Fibroblast of villous mesenchyme (primary cell): ENCODE results near the gene EFEMP1. TPM values are rescaled to one million over a fixed set of nuclear protein-coding genes. Genes with fewer than 3 reads are reported as not detected.

ENCODE experiments used
- DNase-seq: peaks from one replicate; pipeline ENCODE4 v3.0.0-alpha.2; 2010; ENCODE audit warnings: low read depth
- H3K4me3 ChIP-seq: 2 replicates; pipeline ENCODE4 v1.5.1; 2011; ENCODE audit warnings: low read depth, mild to moderate bottlenecking, low read length
- total RNA-seq: library from RNA; depleted of rRNA; stranded (reverse); fragments of >200 nt; gene quantifications from 2 replicates; pipeline ENCODE4 v1.2.3, GENCODE V29; 2012
- TF ChIP-seq, protein P1 (sequence below): IDR thresholded peaks from 2 replicates; pipeline ENCODE4 v1.5.1; 2012; ENCODE audit warnings: low read depth, mild to moderate bottlenecking, low read length; ENCODE audit not compliant: insufficient read depth

The EFEMP1 gene
- total RNA-seq, 1 donor: 22.9 TPM

DNA sequence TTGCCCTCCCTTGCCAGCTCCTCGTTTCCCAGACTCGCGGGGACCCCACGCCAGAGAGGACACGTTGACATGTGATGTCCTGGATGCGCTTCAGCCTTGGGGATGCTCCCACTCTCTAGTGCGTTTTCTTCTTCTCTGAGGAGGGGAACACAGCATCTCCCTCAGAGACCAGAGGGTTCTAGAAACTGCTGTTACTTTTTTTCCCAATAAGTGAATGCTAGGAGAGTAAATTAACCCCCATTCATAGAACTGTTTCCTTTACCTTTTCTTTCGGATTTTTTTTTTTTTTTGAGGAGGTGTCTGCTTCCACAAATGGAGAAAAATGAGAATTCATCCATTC lies 370 bp upstream of the EFEMP1 start:
- H3K4me3 ChIP-seq: peak overlapping the region; percentile 83
- DNase-seq: no peak
- TF ChIP-seq, protein P1, sequence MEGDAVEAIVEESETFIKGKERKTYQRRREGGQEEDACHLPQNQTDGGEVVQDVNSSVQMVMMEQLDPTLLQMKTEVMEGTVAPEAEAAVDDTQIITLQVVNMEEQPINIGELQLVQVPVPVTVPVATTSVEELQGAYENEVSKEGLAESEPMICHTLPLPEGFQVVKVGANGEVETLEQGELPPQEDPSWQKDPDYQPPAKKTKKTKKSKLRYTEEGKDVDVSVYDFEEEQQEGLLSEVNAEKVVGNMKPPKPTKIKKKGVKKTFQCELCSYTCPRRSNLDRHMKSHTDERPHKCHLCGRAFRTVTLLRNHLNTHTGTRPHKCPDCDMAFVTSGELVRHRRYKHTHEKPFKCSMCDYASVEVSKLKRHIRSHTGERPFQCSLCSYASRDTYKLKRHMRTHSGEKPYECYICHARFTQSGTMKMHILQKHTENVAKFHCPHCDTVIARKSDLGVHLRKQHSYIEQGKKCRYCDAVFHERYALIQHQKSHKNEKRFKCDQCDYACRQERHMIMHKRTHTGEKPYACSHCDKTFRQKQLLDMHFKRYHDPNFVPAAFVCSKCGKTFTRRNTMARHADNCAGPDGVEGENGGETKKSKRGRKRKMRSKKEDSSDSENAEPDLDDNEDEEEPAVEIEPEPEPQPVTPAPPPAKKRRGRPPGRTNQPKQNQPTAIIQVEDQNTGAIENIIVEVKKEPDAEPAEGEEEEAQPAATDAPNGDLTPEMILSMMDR: no peak

DNA sequence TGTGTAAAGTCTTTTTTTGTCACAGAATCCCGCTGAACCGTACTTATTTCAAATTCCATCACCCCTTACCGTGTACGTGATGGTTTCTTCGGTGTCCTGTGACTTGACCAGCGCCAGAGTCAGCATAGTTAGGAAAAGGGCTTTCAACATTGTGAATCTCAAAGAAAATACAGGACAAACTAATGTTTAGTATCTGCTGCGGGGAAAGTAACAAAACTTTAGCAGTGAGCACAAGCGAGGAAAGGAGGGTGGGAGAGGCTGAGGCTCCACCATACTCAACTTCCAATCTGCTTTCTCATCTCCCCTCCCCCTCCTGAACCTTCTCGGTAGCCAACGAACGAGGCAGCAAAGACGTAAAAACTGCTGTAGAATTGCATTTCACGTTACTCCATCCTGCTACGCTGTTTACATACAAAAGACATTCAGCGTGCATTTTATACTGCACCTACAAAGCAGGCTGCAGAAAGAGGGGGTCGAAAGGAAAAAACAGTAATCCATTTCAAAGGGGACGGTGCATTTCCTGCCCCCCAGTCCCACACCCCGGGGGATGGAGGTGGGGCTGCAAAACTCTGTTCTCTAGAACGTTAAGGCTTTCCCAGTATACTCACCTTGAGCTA lies 1.2 kb downstream of the EFEMP1 start:
- peak overlapping the region; percentile 83 for H3K4me3 ChIP-seq
- DNase-seq: peak; percentile 40
- TF ChIP-seq, protein P1: no peak

DNA sequence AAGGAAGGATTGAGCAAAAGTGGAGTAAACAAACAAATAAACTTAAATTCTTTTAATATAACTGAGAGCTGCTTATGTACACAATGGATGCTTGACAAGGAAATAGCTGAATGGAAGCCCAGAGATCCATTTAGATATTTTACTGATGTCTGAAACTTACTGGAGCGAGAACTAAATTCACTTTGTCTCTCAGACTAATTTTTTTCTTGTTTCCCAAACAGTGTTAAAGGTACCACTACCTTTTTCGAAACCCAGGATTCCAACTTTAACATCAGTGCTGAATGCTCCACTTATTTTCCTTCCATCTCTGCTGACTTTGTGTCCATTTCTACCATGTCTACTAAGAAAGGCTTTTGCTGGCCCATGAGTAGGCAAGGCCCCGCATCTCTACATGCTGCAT lies 4.0 kb downstream of the EFEMP1 start:
- TF ChIP-seq, protein P1: no peak
- no peak for DNase-seq
- no peak overlapping the region for H3K4me3 ChIP-seq

DNA sequence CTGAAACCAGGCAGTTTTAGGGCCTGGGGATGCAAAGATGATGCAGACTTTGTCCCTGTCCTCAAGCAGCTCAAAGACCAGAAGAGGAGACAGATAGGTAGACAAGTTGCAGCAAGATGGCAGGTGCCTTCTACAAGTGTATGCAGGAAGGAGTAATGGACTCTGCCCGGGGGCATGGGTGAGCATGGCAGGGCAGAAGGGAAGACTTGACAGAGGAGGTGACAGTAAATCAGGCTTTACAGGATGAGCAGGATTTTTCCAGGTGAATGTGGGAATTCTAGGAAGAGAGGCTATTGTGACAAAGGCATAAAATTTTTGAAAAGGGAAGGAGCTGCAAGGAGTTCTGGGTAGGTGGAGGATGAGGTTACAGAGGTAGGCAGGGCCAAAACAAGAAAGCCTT lies 4.7 kb downstream of the EFEMP1 start:
- DNase-seq: no peak
- H3K4me3 ChIP-seq: no peak overlapping the region
- TF ChIP-seq, protein P1: no peak

DNA sequence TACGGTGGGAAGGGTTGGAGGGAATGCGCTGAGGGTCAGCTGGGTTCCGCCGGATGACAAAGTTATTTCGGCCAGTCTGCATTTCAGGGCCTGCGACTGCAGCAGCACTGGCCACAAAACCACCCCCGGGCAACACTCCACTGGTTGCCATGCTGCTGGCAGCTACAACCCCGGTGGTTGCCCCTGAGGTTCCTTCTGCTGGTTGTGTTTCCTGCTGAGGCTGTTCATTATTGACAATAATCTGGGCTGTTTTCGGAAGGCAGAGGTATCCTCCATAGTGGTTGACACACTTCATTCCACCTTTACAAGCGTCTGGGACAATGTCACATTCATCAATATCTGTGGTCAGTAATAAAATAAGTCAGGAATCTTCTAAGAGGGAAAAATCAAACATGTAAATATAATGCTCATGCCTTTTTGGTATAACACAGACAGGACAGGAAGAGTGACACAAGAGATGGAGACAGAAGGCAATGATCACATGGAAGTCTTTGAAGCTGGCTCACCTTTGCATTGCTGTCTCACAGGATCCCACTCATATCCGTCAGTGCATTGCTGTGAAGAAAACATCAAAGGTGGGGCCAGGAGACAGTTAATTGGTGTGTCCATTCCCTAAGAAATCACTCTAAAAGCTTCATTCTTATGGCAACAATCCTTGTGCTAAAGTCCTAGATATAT lies 5.7 kb downstream of the EFEMP1 start:
- TF ChIP-seq, protein P1: no peak
- H3K4me3 ChIP-seq: no peak overlapping the region
- DNase-seq: no peak

DNA sequence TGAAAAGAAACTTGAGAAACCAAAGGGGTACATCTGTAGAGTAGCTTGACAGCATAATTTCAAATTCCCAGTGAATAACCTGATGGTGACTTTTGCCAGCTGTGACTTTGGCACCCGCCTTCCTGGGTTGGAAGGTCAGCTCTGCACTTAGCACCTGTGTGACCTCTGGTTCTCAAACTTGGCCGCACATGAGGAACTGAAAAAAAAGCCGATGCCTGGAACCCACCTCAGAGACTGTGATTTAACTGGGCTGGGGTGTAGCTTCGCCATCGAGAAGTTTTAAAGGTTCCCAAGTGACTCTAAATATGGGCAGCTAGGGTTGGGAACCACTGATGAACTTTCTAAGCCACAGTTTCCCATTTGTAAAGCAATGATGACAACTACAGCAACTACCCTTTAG lies 6.5 kb downstream of the EFEMP1 start:
- DNase-seq: no peak
- H3K4me3 ChIP-seq: no peak overlapping the region
- TF ChIP-seq, protein P1: no peak
